ENCODE measurements around the gene TBX21.
A peak's percentile ranks its signal among the peaks of the same experiment; 100 is the strongest.

TBX21 gene

DNA sequence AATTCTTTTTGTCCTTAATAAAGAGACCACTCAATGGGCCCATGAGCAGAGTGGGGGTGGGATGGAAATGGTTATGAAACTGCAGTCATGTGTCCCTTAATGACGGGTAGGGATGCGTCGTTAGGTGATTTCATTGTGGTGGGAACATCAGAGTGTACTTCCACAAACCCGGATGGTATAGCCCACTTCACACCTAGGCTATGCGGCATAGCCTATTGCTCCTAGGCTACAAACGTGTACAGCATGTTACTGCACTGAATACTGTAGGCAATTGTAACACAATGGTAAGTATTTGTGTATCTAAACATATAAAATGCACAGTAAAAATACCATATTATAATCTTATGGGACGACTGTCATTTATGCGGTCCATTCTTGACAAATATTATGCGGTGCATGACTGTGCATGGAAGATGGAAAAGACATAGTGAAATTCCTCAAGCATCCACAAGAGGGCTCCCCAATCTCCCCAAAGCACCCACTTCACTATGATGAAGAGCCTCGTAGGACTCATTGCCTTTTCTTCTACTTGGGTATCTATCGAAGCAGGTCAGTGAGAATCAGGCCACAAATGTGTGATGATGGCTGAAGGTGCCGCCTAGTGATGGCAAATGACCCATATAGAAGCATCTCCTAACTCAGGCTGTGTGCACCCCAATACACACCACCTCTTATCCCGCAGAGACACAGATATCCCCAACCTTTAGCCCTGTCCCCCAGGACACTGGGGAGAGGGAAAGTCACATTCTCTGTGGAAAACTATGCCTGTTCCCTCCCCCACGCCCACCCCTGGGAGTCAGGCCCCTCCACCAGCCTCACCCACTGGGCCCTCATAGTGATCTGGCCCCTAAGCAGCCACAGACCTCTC lies 43.5 kb downstream of the TBX21 start:
- peak; percentile 32 for DNase-seq

DNA sequence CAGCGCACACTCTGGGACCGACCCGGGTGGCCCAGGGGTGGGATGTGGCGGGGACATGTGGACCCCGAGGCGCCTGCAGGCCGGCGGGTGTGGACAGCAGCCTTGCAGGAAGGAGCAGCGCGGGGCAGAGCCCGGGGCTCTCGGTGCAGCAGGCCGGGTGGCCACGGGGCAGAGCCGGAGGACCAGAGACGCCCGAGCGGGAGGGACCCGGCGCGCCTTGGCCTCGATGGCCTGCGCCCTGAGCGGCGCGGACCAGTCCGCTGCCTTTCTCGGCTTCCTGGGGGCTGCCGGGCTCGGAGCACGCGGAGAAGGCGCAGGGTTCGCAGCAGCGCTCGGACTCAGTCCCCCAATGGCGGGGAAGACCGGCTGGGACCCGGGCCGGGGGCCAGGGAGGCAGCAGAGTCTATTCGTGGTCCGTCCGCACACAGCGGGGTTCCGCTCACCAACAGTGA lies 45.2 kb downstream of the TBX21 start:
- DNase-seq = no peak

DNA sequence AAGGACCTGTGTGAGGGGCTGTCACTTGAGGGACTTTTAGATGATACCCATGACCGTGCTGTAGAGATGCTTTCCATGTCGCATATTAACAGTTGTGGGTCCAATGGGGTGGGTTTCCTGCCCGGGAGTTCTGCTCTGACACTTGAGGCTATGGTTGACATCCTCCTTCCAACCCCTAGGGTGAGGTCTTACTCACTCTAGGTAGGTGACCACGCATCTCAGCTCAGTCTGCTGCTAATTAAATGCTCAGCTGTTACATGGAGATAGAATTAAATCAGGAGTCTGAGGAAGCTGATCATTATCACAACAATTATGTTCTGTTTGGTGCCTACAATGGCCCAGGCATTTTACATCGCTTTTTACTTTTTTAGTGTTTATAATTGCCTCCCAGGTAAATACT lies 48.4 kb downstream of the TBX21 start:
- no peak for DNase-seq

DNA sequence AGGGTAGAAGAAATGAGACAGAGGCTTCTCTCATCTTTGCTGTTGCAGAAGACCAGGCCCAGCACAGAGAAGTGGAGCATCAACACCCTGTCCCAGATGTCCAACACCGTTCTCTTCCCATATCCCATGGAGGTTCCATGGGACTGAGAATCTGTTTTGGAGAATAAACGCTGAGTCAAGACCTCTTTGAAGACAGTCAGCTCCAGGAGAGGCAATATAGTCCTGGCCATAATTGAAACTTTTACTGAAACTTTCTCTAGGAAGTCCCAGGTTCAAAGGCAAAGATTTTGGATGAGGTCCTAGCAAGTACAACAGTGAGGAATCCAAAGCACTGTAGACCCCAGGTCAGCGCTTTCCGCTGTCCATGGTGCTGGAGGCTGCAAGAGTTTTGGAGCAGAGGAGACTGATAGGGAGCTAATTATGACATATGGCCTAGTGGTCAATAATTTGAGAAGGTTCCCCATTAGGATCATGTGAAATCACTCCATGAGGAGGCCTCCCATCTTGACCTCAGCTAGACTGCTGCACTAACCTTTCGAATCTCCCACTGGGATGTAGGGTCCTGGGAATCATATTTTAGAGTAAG lies 52.6 kb downstream of the TBX21 start:
- DNase-seq = no peak

DNA sequence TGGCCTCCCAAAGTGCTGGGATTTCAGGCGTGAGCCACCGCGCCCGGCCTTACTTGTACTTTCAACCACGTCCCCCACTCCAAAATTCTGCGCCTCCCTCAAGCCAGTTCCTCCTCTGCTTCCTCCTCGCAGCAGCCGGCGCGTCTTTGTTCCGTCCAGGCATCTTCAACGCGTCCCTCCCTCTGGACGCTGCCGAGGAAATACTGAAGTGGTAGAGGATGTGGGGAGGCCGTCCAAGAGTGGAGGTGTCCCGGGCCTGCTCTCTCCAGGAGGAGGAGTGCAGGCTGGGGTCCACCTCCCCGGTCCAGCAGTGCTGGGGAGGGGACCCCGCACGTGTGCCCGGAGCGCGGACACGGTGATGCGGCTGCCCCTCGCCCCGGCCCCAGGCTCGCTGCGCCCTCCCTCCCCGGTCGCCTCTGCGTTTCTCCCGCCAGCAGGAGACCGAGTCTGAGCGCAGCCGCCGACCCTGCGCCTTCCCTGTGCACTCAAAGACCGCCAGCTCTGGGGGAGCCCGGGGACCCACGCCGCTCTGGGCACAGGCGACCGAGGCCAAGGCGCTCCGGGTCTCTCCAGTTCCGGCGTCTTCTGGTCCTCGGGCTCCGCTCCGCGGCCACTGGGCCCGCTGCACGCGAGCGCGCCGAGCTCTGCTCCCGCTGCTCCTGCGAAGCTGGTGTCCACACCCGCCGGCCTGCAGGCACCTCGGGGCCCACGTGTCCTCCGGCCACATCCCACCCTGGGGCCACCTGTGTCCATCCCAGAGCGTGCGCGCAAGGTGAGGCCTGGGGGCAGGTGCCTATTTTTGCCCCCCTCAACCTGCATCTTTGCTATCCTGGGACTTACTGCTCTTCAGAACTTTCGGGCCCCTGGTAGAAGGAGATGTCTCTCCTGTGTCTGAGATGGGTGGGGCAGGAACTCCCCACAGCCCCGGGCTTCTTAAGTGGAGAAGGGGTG lies 56.9 kb downstream of the TBX21 start:
- DNase-seq = peak; percentile 67

DNA sequence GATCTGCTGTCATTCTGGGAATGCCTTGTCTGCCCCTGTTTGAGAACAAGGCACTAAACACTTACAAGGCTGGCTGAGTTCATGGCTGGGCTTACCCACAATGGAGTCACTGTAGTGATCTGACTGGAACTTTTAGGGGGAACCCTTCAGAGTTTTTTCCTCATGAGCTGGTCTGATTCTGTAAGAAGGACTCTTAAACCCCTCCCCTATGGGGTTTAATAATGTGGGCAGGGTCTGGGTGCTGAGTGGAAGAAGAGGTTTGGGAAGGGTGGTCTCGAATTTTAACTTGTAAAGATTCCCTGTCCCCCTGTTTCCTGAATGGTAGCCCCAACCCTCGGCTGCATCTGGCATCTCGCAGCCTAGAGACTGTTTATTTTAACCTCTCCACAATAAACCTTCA lies 58.0 kb downstream of the TBX21 start:
- DNase-seq = no peak

DNA sequence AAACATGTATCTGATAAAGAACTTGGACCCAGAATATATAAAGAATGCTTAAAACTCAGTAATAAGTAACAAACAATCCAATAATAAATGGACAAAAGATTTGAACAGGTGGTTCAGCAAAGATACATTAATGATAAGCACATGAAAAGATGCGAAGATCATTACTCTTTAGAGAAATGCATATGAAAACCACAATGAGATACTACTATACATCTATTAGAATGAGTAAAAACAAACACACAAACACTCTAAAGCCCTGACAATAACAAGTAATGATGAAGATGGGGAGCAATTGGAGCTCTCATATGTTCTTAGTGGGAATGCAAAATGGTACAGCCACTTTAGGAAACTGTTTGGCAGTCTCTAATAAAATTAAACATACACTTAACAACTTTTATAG lies 59.4 kb downstream of the TBX21 start:
- no peak for DNase-seq

DNA sequence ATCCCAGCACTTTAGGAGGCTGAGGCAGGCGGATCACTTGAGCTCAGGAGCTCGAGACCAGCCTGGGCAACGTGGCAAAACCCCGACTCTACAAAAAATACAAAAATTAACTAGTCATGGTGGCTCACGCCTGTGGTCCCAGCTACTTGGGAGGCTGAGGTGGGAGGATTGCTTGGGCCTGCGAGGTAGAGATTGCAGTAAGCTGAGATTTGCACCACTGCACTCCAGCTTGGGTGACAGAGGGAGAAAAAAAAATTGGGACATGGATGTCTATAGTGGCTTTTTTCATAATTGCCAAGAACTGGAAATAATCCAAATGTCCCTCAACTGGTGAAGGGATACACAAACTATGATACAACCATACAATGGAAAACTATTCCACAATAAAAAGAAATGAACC lies 59.9 kb downstream of the TBX21 start:
- DNase-seq = no peak

Data from NCI-H345 (cell line).